Ureter (tissue), 1 donor: ENCODE results near the gene YTHDF1. TPM values are rescaled to one million over a fixed set of nuclear protein-coding genes. Genes with fewer than 3 reads are reported as not detected.
"Not testable (repeated sequence)": the region's sequence is repeated elsewhere in the genome, so short reads cannot be mapped to it uniquely, and the experiment has no call there.

Source experiments
- DNase-seq: peaks from one replicate; pipeline ENCODE4 v3.0.0-alpha.2; 2020; ENCODE audit warnings: low spot score
- total RNA-seq: library from RNA; stranded (reverse); gene quantifications from one replicate; pipeline ENCODE4 v1.2.4, GENCODE V29; 2023
- donor health status: DM: yes; HTN: yes; CAD: no.

The YTHDF1 gene
- total RNA-seq, 1 donor from 2014 or later, result 36.3 TPM

DNA sequence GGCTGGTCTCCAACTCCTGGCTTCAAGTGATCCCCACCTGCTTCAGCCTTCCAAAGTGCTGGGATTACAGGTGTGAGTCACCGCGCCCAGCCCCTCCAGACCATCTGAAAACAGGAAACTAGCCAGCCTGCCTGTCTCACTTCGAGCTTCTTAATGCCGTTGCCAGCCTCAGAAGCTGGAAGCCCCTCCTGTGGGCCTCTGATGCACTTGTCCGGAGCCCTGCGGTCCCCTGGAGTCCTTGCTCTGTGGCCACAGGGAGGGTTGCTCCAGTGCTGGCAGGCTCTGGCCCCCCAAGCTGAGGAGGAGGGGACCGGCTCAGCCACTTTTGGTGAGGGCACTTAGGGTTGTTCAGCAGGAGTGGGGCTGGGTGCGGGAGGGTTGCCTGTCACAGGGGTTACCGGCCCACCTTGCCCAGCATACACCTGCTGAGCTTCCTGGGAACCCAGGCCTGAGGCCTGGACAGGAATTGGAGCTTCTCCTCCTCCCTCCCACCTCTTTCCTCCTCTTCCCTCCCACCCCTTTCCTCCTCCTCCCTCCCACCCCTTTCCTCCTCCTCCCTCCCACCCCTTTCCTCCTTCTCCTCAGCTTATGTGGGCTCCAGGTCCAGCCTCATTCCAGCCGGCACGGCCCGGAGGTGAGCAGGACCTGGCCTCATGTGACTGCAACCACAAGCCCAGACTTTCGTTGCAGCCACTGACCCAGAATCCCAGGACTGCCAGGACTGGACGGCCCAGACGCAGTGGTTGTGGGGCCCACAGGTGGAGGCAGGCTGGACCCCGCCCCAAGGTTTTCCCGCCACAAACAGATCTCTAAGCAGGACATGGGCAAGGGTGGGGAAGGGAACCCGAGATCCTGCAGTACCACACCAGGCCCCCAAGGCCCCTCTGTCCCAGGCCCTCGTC is 10.4 kb upstream of the YTHDF1 start:
- no peak for DNase-seq

DNA sequence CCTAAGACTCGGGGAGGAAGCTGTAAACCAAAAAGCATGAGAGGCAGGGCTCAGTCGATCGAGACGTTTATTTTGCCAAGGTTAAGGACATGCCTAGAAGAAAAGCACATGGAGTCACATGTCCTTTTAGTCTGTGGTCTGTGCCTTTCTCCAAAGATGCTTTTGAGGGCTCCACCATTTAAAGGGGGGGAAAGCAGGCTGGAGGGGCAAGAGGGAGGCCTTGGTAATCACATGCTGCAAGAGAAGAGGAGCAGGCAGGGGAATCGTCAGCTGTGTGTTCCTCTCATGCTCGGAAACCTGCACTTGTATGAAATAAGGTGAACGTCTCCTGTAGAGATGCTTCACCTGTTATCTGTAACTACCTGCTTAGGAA is 9.1 kb upstream of the YTHDF1 start:
- no peak for DNase-seq

DNA sequence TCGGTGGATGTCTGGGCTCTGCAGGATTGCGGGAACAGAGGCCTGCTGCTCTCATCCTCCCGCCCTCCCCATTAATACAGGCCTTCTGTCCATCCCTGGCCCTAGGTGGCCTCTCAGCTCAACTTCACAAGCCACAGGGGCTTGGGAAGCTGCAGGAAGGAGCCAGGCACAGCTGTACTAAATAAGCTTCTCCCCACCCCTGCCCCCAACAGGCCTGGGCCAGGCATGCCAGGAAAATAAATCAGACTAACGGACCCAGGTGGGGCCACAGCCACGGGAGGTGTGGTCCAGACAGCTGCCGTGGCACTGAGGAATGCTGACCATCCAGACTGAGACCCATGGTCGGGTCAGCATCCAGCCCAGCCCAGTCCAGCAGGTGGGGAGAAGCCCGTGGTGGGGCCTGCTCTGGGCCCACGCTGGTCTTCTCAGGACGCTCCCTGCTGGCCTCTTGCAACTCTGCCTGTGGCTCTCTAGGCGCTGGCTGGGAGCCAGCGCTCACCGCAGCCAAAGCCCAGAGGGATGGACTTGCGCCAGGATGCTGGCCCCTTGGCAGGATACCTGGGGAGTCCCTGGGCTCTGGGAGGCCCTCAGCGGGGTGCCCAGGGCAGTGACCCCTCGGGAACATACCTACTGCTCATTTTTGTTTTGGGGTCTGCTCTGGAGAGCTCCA is 8.6 kb upstream of the YTHDF1 start:
- no peak for DNase-seq

DNA sequence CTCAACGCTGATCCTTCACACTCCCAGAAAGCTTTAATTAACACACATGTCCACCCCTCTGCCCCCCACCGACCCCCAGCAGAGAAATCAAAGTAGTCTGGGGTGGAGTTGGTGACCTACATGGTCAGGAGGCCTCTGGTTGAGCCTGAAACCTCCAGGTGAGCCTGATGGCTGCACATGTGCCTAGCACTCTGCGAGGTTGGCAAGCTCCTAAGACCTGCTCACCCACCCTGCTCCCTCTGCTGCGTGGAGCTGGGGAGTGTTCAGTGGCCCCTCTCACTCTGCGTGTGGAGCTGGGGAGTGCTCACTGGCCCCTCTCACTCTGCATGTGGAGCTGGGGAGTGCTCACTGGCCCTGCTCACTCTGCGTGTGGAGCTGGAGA is 7.9 kb upstream of the YTHDF1 start:
- no peak for DNase-seq

DNA sequence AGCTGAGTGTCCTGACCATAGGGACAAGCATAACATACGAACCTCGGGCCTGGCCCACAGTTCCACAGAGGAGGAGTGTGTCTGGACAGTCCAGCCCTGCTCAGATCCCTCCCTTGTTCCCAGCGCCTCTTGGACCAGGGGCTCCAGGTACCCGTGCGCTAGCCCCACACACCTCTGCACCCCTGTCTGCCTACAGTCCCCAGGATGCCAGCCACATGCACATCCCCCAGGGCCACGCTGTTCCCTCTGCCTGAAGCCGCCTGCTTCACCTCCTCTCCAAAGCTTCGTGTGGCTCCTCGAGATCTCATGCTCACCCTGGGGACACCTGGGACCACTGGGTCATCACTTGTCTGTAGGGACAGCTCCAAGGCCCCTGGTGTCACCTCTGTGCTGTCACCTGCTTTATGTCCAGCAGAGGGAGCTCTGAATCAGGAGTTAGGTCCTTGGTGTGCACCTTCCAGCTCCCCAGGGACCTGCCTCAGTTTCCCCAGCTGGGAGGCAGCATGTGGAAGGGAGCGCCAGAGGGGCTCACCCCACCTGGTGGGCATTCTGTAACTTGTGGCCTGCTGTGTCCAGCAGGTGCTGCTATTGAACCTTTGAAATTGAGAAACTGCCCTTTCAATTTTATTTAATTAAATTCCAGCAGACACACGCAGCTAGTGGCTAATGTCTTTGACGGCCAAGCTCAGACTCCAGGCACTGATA is 7.3 kb upstream of the YTHDF1 start:
- DNase-seq, result no peak

DNA sequence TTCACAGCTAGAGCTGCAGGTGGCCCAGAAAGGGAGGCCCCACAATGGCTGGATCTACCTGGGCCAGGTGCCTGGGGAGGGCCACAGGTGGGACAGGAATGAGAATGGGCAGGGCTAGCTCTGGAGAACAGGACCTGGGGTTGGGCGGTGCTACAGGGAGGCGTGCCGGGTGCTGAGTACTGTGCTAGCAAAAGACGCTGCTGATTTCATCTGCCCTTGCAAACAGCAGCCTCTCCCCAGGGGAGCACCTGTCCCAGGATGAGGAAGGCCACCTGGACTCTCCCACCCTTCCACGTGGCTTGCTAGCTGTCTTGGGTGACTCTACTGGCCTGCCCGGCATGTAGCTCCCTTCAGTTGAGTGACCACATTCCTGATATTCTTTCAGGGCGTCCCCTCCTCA is 6.6 kb upstream of the YTHDF1 start:
- no peak for DNase-seq

DNA sequence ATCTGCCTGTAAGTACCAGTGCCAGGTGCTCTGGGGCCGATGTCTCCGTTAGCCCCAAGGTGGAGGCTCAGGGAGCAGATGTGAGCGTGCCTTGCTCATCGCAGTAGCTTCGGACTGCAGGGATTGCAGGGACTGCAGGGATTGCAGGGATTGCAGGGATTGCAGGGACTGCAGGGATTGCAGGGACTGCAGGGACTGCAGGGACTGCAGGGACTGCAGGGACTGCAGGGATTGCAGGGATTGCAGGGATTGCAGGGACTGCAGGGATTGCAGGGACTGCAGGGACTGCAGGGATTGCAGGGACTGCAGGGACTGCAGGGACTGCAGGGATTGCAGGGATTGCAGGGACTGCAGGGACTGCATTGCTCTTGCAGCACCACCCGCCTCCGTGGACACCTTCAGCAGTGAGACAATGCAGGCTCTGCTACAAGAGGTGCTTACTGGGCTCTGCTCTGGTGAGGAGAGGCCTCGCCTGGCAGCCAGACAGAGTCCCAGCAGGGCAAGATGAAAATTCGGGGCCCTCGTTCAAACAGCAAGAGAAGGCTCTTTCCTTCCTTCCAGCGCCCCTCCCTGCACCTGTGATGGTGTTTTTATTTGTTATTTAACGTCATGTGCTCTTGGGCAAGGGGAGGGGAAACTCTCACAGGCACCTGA is 5.6 kb upstream of the YTHDF1 start:
- DNase-seq, result not testable (repeated sequence)

DNA sequence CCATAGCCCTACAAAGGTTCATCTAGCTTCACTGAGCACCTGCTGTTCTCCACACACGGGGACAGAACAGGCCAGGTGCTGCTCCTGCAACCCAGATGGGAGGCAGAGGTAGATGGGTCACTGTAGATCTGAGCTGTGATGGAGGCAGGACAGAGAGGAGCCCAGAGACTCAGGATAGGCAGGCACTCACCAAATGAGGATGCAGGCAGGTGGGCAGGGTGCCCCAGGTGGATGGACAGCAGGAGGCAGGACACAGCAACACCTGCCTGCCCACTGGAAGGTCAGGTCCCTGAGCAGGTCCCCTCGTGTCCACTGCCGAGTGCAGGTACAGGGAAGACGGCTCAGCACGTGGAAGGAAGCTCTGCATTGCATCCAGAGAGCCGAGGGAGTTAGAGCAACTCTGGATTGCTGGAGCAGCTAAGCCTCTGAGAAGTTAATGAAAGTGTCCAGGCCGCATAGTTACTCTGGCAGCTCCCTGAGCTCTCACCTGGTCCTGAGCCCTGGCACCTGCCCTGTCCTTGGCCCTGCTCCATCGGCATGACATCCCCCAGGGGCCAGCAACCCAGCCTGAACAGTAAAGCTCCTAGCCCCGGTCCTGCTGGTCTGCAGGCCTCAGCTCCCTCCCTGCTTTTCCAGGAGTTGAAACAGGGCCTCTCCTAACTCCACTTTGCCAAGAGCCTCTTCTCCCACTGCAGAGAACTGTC is 4.9 kb upstream of the YTHDF1 start:
- no peak for DNase-seq

DNA sequence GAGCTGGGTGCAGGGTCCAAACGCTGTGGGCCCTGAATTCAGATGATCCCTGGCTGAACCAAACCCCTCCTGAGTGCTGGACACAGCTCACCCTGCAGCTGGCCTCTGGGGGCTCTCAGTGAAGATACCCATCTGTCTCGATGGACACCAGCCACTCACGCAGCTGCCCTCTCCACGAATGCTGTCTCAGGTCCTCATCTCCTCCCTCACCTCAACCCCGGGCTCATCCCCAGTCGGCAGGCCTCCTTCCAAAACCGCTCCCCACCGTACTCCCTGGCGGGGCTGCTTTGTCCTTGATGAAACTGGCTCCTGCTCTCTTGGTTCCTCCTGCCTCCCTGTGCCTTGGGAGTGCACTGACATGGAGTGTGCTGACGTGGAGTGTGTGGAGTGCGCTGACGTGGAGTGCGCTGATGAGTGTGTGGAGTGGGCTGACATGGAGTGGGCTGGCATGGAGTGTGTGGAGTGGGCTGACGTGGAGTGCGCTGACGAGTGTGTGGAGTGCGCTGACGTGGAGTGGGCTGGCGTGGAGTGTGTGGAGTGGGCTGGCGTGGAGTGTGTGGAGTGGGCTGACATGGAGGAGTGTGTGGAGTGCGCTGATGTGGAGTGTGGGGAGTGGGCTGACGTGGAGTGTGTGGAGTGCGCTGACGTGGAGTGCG is 4.1 kb upstream of the YTHDF1 start:
- DNase-seq, result no peak

DNA sequence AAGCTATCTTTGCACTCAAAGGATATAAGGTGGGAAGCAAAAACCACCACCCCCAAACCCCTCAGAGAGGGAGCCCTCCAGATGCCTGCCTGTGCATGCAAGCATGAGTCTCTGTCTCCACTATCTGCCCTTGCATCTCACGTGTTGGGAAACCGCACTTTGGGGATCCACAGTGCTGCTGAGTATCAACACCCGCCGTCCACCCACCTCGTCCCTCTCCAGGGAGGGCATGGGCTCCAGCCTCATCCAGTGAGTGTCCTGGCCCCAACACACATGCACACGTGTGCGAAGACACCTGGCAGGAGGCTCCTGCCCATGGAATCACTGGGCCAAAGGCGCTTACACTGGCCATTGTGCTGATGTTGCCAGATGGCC is 3.5 kb upstream of the YTHDF1 start:
- DNase-seq, result no peak

DNA sequence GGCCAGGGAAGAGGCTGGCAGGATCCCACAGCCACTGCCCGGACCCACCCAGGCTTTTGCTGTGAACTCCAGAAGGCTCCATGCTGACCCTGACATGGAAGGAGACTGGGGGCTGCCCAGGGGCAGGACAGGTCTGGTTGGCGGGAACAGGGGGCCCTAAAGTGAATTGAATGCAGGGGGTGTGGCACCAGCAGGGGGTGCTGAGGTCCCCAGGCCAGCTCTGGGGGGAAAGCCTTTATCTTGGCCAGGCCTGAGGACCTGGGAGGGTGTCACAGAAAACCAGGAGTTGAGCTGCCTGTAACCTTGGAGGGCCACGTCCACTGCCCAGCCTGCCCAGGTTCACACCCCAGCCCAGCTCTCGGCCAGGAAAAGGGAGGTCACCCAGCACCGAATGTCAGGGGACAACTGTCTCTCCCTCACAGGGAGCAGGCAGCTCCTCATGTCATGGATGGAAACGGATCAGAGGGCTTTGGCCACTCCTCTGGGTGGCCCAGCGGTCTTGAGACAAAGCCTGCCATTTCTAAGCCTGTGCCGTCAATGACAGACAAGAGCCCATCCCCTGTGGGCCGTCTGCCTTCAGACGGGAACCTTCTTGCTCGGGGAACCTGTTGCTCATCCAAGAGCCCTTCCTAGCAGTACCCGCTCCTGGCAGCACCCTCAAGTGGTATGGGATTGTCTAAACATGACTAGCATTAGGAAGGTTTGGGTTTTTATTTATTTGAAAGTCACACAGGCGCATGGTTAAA is 2.9 kb upstream of the YTHDF1 start:
- DNase-seq, result no peak

DNA sequence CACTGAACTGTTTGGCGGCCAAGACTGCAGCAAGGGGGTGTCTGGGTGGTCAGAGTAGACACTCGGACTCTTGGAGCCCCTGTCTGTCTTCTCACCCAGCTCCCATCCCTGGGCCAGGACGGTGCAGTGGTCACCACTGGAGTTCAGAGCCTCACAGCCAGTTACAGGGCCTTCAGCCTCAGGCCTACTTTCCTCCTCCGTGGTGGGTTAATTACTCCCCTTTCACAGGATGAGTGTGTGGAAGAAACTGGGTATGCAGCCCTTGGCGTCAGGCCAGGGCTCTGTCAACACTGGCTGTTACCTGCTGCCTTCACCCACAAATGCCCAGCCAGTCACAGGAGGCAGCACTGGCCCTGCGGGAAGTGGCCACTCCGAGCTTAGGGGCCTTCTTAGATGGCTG is 1.8 kb upstream of the YTHDF1 start:
- no peak for DNase-seq

DNA sequence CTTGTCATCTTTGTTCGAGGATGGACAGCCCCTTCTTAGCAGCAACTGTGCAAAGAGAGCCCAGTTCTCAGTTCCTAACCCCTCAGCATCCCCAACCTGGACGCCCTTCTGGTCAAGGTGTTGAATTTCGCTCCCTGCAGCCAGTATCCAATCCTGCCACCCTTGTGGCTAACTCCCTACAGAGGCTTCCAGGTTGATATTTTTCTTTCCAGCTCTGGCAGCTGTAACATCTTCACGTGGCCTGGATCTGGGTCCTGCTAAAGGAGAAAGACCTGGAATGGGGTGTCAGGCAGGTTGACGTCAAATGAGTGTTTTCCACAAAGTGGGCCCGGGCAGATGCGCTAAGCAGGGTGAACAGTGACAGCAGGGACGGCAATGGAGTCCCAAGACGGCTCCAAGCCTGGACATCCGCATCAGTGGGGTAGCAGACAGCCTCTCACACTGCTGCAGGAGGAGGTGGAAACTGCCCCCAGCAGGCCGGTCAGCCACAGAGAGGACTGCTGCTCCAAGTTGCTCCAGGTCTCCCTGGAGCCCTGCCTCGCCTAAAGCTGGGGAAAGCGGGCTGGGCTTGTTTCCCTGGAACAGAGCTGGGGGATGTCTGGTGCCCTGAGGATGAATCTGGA is 1.0 kb upstream of the YTHDF1 start:
- DNase-seq, result no peak

DNA sequence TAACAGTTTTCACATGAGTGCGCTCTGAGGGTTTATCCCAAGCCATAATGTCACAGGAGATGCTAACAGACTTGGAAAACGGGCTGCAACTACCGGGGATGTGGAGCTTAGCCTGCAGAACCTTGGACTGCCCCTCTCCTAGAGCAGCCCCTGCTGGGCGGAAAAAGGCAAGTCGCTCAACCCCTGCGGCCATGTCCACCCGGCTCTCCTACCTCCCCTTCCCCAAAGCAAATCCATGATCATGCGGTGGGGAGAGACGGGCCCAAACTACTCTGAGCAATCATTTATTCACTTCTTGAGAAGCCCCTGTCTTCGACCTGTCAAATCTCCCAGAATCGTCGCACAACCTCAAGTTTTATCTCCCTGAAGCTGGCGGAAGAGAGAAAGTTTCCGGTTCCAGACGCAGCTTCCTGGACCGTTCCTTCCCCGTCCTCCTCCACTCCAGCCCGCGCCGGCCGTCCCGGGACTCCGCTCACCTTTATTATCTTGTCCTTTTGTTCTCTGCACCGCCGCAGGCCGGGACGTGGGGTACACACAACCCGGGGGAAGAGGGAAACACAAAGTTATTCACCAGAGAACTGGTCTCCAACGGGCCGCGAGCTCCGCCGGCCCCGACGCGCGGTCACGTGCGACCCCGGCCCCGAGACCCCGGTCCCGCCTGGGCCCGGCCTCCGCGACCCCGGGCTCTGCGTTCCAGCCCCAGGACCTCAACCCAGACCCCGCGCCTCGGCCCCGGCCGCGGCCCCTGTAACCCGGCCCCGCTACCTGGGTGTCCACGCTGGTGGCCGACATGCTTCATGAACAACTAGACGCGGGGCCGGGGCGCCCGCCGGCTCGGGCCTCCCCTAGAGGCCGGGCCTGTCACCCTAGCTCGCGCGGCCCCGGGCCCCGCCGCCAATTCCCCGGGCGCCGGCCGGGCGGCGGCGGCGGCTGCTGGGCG is 560 bp downstream of the YTHDF1 start:
- DNase-seq, result no peak

DNA sequence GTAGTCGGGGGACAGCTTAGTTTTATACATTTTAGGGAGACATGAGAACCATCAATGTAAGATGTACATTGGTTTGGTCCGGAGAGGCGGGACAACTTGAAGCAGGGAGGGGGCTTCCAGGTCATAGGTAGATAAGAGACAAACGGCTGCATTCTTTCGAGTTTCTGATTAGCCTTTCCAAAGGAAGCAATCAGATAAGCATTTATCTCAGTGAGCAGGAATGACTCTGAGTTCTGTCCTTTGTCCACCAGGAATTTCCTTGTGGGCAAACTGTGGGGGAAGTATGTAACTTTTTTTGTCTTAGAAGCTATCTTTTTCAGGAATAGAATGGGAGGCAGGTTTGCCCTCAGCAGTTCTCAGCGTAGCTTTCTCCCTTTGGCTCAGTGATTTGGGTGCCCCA is 1.4 kb downstream of the YTHDF1 start:
- no peak for DNase-seq

DNA sequence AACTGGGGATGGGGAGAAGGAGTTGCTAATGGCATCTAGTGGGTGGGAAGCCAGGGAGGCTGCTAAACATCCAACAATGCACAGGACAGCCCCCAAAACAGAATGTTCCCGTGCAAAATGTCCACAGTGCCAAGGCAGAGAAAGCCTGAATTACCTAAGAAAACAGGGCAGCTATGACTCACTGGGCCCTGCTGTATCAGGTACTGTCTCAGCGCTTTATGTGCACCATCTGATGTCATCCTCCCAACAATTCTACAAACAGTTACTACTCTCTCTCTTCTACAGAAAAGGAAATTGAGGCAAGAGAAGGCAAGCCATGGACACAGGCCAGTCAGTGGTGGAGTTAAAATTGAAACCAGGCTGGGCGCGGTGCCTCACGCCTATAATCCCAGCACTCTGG is 3.1 kb downstream of the YTHDF1 start:
- DNase-seq, result no peak

DNA sequence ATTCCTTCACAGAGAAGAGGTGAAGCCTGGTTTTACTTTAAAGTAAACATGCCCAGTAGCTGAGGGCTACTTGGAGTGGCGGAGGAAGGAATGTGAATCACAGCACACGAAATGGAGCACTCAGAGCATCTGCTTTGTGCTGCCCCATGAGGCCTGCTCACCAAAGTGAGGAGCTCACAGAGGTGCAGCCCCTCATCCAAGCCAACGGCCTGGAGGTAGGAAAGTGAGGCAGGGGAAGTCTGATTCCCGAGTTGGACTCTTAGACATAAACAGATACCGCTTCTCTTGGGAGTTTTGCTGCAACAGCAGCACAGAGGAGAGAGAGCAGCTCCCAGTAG is 3.6 kb downstream of the YTHDF1 start:
- no peak for DNase-seq

DNA sequence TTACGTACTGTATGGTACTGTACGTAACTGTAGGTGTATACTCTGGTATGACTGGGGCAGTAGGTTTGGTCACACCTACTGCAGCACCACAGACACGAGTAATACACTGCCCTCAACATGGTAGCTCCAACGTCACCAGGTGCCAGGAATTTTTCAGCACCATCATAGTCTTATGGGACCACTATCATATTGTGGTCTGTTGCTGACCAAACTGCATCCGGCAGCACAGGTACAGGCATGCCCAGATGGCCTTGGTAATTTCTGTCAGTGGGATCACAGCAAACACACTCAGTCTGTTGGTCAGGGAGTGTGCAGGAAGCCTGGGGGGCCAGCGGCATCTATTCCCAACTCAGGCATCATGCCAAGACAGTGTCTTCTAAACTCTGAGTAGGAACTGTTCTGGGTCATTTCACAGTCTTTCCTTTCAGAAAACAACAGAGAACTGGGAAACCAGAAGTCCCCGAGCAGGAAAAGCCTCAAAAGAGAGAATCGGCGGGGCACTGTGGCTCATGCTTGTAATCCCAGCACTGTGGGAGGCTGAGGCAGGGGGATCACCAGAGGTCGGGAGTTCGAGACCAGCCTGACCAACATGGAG is 5.8 kb downstream of the YTHDF1 start:
- DNase-seq, result no peak
